GM18951 (cell line): ENCODE data around the gene CAMSAP1.

Source experiments
- POLR2A ChIP-seq: IDR thresholded peaks from 4 replicates; pipeline ENCODE4 v1.6.1; 2011; ENCODE audit warnings: mild to moderate bottlenecking; ENCODE audit not compliant: insufficient read length, insufficient read depth; ENCODE audit errors: extremely low read depth
- in situ Hi-C: fragments of 300-500 bp; cut with MboI; formaldehyde crosslinking; loops from one replicate; pipeline ENCODE4 v1.12.0; 2022; ENCODE audit warnings: low sequenced_read_pairs, mixed read lengths, inconsistent platforms; ENCODE audit not compliant: unreplicated experiment

Gene CAMSAP1

DNA sequence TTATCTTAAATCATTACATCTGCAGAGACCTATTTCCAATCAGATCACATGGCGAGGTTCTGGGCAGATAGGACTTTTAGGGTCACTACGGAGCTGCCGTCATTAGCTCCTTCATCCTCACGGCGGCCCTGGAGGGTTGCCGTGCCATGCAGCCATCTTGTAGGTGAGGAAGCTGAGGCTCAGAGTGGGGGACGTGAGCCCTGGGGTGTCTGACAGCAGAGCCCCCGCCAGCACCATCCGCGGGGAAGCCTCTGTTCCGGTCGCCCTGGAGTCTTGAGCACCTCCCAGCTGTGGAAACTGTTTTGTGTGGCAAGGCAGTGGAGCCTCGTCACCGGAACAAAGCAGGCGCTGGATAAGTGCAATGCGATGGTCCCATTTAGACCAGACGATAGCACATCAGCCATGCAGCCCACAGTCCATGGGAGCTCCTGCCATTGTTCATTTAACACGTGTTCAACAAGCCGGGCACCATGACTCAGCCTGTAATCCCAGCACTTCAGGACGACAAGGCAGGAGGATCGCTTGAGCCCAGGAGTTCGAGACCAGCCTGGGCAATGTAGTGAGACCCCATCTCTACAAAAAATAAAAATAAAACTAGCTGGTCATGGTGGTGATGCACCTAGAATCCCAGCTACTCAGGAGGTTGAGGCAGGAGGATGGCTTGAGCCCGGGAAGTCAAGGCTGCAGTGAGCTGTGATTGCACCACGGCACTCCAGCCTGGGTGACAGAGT is 143.5 kb downstream of the CAMSAP1 start:
- TF ChIP-seq POLR2A, result no peak
- in situ Hi-C loops, result no loop called here

DNA sequence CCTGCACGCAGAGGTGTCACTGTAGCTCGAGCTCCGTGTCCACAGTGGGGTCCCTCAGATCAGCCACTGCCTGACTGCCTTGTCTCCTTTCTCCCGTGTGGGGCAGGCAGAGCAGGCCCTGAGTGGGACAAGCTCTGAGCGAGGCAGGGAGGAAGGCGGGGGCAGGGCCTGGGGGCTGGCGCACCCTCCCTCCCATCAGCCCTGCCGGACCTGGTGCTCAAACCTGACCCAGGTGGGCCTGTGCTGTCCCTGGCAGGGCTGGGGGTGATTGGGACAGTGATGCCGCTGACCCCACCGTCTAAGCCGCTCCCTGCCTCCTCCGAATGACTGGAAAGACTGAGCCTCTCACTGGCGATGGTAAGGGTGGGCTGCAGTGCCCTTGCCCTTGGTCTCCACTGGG is 144.4 kb downstream of the CAMSAP1 start:
- TF ChIP-seq POLR2A, result no peak

DNA sequence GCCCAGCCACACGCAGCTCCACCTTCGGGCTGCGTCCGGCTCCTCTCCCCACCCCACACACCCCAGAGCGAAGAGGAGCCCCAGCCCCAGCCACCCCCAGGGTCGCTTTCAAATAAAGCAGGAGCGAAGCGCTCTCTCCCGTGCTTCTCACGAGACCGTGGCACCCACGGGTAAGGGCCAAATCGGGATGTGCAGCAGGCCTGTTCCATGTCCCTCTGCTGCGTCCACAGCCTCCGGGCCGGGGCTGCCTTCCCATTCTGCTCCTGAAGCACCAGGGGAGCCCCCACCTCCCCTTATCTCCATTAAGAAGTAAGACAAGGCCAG is 145.5 kb downstream of the CAMSAP1 start:
- in situ Hi-C loops, result no loop called here
- TF ChIP-seq POLR2A, result no peak

More for the DNA sequence above, 144.4 kb downstream of the CAMSAP1 start:
- in situ Hi-C loops, result no loop called here

DNA sequence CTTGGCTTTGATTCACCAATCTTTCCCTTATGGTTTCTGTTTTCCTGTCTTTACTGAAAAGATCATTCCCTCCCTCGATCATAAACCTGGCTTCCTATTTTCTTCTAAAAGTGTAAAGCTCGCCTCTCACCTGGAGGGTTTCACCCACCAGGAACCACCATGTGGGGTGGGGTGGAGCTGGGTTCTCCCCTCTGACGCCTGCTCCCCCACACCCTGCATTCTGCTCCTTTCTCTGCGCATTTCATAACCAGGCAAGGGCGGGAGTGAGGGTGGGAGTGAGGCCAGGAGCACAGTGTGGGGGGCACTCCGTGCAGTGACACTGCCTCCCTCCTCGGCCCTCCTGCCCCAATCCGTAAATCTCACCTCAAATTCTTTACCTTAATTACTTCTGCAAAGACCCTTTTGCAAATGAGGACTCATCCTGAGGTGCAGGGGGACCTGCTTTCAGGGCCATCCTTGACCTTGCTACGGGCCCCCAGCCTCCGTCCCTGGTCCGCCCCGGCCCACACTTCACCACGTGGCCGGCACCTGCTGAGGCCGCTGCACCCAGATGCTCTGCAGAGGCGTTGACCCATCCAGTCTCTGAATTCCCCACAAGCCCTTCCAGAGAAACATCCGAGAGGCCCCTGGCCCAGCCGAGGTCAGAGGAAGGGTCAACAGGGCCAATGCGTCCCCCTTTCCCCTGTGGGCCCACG is 146.0 kb downstream of the CAMSAP1 start:
- in situ Hi-C loops, result no loop called here

DNA sequence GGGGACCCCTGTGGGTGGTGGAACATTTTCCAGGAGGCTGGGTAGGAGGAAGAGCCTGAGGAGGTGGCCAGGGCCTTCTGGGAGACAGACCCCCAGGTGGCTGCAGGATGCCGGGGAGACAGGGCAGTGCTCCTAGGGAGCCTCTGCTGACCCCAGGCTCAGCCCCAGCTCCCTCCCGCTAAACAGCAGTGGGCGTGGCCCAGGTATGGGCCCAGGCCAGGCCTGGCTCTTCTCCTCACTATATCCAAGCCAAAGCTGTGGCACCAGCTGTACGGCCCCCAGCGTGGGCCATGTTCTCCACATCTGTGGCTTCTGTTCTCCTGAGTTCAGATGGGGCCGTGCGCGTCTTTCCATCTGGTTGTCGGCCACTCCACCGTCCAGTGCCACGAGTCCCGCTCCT is 146.9 kb downstream of the CAMSAP1 start:
- in situ Hi-C loops, result no loop called here
- no peak for TF ChIP-seq POLR2A

More for the DNA sequence above, 146.0 kb downstream of the CAMSAP1 start:
- no peak for TF ChIP-seq POLR2A

- in situ Hi-C loops, result no loop called here
Measured at GRCh38 chr9:135759676-135760300, 147.6 kb downstream of the CAMSAP1 start.

DNA sequence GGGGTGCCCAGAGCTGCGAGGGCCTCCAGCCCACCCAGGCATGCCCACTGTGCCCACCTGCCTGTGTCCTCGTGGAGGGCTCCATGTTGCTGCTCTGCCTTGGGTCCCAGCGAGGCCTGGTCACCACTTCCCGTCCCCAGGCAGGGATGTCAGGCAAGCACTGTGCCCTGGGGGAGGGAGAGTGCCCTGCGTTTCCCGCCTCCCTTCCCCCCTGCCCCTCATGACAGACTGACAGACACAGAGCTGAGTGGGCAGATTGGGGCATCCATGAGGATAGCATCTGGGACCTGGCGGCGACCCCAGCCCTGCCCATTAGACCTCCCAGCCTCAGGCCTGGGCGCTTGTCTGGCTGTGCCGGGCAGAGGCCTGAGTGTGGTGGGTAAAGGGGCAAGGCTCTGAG is 148.5 kb downstream of the CAMSAP1 start:
- no peak for TF ChIP-seq POLR2A
- in situ Hi-C loops, result no loop called here

More at GRCh38 chr9:135759676-135760300, 147.6 kb downstream of the CAMSAP1 start:
- no peak for TF ChIP-seq POLR2A
